GM19023 (cell line): Measurements from ENCODE around the gene STARD8.
"Not testable (repeated sequence)": the region's sequence is repeated elsewhere in the genome, so short reads cannot be mapped to it uniquely, and the experiment has no call there.

ENCODE experiments used
- ATAC-seq: cut with Tn5 transposase; IDR thresholded peaks from one replicate; pipeline ENCODE4 v1.9.1; 2021; ENCODE audit warnings: mild to moderate bottlenecking, moderate library complexity; ENCODE audit not compliant: unreplicated experiment

STARD8 gene

DNA sequence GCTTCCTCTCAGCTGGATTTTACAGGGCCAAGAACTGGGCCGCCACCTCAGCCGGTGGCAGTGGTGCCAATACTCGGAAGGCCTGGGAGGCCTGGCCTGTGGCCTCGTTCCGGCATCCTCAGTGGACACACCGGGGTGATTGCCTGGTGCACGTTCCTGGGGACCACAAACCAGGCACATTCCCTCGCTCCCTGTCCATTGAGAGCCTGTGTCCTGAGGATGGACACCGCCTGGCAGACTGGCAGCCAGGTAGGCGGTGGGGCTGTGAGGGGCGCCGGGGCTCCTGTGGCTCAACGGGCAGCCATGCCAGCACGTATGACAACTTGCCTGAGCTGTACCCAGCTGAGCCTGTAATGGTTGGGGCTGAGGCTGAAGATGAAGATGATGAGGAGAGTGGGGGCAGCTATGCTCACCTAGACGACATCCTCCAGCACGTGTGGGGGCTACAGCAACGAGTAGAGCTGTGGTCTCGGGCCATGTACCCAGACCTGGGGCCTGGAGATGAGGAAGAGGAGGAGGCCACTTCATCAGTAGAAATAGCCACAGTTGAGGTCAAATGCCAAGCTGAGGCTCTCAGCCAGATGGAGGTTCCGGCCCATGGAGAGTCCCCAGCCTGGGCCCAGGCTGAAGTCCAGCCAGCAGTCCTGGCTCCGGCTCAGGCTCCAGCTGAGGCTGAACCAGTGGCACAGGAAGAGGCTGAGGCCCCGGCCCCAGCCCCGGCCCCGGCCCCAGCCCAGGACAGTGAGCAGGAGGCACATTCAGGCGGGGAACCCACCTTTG lies 70.4 kb downstream of the STARD8 start:
- ATAC-seq = no peak

DNA sequence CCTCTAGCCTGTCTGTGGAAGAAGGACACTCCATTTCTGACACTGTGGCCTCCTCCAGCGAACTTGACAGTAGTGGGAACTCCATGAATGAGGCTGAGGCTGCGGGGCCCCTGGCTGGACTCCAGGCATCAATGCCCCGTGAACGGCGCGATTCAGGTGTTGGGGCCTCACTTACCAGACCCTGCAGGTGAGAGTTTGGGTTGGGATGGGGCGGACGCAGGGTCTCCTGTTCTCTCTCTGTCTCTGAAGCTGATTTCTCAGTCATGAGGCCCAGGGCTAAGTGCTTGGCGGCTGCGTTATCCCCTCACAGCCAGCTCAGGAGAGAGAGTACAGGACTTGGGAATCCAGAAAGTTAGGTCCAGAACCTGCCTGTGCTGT lies 71.0 kb downstream of the STARD8 start:
- ATAC-seq = no peak

- ATAC-seq = no peak
These were observed 71.9 kb downstream of the STARD8 start for GRCh38 chrX:68719181-68719903.

GRCh38 chrX:68719904-68720614 lies 72.6 kb downstream of the STARD8 start:
- ATAC-seq = no peak

DNA sequence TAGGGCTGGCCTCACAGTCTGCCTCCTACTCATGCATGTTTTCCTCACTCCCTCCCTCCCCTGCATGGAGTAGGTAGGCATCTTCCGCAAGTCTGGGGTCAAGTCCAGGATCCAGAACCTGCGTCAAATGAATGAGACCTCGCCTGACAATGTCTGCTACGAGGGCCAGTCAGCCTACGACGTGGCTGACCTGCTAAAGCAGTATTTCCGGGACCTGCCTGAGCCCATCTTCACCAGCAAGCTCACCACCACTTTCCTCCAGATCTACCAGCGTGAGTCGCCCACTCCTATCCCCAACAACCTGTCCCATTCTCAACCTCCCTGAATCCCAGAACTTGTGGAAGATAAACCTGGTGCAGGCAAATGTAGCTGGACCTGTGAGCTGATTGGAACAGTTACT lies 73.4 kb downstream of the STARD8 start:
- no peak for ATAC-seq

GRCh38 chrX:68721546-68721945 lies 74.1 kb downstream of the STARD8 start:
- ATAC-seq = no peak

DNA sequence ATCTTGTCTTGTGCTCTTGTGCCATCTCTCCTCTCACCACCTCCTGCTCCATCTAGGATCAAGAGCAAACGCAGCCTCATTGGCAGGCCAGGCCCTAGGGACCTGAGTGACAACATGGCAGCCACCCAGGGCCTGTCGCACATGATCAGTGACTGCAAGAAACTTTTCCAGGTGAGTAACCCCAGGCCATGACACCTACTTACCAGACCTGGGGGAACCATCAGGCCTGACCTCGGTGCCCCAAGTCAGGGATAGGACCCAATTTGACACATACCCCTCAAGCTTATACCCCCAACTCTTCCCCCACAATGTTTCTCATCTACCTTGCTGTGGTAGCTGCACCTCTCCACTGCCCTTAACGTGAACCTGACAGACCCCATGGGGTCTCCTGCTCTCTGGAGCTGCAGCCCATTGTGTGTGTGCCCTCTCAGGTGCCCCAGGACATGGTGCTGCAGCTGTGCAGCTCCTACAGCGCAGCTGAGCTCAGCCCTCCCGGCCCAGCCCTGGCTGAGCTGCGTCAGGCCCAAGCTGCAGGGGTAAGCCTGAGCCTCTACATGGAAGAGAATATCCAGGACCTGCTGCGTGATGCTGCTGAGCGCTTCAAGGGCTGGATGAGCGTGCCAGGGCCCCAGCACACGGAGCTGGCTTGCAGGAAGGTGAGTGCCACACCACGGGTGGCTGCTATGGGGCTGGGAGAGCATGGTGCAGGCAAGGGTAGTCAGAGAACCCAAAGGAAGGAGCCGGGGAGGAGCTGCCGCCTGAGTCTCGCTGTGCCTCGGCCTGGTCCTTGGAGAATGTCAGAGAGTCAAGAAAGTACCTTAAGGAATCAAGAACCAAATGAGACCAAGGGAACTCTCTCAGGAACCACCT lies 74.8 kb downstream of the STARD8 start:
- no peak for ATAC-seq

GRCh38 chrX:68723491-68724155 lies 76.2 kb downstream of the STARD8 start:
- ATAC-seq = no peak

GRCh38 chrX:68724531-68725020 lies 77.1 kb downstream of the STARD8 start:
- ATAC-seq = no peak

DNA sequence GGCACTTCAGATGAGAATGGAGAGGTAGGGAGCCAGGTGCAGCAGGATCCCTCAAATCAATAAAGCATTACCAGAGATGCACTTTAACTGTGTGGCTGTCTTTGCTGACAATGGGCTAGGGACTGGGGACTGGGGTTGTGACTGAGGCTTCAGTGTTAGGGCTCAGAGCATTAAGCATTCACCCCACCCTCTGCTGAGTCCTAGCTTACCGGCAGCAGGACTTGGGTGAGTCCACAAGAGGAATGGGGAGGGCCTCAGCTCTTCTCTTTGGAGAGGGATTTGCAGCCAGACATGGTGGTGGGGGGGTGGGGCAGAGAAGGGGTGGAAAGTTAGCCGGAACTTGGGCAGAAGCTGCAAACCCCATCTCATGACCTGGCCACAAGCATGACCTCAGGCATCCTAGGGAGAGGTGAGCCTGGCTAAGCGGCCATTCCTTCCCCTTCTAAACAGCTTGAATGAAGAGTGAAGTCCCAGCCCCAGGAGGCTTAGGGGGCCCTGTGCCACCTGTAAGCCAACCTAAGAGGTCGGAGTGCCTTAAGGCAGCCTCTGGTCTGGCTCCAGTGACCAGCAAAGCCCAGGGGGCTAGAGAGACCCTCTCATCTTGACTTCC lies 78.4 kb downstream of the STARD8 start:
- no peak for ATAC-seq

DNA sequence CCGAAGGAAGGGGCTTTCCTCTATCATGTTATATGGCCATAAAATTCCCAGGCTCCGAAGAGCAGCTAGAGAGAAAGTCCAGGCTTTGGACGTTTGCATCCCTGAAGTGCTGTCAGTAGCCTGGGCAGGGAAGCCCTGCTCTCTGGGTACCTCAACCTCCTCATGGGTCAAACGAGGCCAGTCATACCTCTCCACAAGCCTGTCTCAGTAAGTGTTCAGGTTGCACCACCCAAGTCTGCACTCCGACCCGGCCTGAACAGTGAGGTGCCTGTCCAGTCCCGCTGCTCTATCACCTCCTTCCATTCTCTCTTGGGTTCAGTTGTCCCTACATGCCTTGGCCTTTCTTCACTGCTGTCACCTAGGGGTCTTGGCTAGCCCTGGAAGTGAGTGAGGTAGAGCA lies 78.9 kb downstream of the STARD8 start:
- no peak for ATAC-seq

DNA sequence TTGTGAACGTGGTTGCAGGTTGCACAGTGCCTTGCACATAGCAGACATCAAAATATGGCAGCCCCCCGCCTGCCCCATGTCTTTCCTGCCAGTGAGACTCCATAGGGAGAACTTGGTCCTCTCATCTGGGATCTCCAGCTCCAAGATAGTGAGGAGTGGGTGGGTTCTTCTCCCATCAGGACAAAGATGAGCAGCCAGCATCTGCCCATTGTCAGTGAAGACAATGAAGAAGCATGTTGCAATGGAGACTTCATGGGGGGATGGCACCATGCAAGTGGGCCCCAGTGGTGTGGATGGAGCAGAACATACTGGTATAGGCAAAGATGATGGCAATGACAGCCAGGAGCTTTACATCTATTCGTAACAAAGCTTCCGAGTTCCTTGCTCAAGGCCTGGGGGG lies 80.2 kb downstream of the STARD8 start:
- no peak for ATAC-seq

DNA sequence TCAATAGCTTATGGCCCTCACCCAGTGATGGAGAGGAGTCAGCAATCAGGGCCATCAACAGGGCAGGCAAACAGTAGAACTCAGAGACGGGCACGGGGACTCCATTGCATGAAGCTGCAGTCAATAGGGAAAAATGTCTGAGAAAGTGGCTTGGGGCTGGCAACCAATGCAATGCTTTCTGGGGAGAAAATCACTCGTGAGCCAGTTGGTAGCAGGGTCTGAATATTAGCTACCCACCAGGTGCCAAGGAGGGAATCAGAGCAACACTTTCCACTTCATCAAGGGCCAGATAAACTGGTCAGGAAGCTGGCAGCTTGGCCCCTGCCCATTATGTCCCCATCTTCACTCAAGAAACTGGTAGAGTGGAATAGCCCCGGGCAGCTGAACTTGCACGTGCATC lies 80.7 kb downstream of the STARD8 start:
- ATAC-seq = no peak

DNA sequence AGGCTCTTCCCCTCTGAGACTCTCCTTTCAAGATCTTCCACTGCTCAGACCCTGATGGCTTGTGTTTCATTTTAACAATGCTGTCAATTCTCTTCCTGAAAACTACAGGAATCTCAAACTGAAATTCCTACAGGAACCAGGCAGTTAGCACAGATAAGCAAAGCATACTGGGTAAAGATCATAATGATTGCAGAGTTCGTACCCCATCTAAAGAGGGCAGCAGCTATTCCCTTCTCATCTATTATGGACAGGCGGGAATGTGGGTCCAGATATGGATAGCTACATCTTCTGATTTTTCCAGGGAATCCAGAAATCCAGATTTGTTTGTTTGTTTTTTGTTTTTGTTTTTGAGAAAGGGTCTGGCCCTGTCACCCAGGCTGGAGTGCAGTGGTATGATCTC lies 83.8 kb downstream of the STARD8 start:
- ATAC-seq = no peak

DNA sequence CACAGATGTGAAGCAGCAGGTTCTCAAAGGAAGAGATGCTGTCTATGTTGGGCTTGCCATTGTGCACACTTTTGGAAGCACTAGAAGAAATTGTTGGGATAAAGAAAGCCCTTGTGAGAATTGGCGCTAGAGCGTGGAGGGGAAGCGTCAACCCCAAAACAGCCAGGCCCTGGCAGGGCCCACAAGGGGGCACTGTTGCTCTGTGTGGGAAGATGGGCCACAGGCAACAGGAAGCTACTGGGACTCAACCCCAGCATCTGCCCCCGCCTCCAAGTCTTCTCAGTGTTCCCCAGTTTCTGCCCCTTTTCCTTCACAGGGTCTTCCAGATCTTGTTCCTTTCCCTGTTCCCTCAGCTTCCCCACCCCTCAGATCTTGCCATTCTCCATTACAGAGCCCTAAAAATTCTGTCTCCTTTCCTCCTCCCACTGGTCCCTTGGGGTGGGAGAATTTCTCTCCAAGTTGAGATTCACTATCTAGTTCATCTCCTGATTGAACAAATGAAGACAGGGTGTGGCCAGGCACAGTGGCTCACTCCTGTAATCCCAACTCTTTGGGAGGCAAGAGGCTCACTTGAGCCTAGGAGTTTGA lies 85.5 kb downstream of the STARD8 start:
- peak; percentile 89 for ATAC-seq

DNA sequence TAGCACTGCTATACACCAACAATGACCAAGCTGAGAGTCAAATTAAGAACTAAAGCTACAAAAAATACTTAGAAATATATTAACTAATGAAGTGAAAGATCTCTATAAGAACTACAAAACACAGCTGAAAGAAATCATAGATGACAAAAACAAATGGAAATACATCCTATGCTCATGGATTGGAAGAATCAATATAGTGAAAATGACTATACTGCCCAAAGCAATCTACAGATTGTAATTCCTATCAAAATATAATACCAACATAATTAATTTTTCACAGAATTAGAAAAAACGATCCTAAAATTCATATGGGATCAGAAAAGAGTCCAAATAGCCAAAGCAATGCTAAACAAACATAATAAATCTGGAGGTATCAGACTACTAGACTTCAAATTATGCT lies 87.8 kb downstream of the STARD8 start:
- ATAC-seq = no peak

DNA sequence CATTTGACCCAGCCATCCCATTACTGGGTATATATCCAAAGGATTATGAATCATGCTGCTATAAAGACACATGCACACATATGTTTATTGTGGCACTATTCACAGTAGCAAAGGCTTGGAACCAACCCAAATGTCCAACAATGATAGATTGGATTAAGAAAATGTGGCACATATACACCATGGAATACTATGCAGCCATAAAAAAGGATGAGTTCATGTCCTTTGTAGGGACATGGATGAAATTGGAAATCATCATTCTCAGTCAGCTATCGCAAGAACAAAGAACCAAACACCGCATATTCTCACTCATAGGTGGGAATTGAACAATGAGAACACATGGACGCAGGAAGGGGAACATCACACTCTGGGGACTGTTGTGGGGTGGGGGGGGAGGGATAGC lies 94.4 kb downstream of the STARD8 start:
- not testable (repeated sequence) for ATAC-seq

DNA sequence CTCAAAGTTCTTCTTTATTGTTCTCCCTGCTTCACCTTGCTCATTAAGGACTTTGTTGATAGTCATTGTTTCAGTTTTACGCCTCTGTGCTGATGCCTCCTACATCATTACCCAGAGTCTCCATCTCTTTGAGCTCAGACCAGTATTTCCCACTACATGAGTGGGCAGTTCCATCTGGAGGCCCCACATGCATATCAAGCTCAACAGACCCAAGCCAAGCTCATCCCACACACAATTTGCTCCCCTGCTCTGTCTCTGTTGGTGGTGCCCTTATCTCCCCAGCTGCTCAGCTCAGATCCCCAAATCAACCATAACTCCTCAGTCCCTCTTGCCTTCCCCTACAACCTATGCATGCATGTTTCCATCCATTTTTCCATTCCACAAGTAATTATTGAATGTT lies 96.3 kb downstream of the STARD8 start:
- ATAC-seq = no peak

GRCh38 chrX:68746988-68747387 lies 99.5 kb downstream of the STARD8 start:
- no peak for ATAC-seq
